GM21786 (cell line): ENCODE measurements around the gene KHDC4.

ENCODE experiments used
- ATAC-seq: cut with Tn5 transposase; IDR thresholded peaks from one replicate; pipeline ENCODE4 v1.9.1; 2021; ENCODE audit not compliant: unreplicated experiment

KHDC4 gene

GRCh38 chr1:155934097-155934935, at the start of gene KHDC4:
Gene KHDC4, minus strand, starts transcription at chr1:155934413. Its CDS starts 40 bp downstream, at chr1:155934373.
- peak; percentile 93 for ATAC-seq

GRCh38 chr1:155983191-155984024, 49.2 kb upstream of the KHDC4 start:
- no peak for ATAC-seq

GRCh38 chr1:155982106-155982505, 47.9 kb upstream of the KHDC4 start:
- no peak for ATAC-seq

- no peak for ATAC-seq
These were observed 47.3 kb upstream of the KHDC4 start for GRCh38 chr1:155981266-155982088.

GRCh38 chr1:155979597-155980343, 45.6 kb upstream of the KHDC4 start:
- no peak for ATAC-seq

- ATAC-seq = no peak
These were observed 44.8 kb upstream of the KHDC4 start for GRCh38 chr1:155978973-155979429.

- ATAC-seq = peak; percentile 48
These were observed 44.2 kb upstream of the KHDC4 start, which contains the start of gene ARHGEF2 for GRCh38 chr1:155978325-155978972. Gene ARHGEF2, minus strand, starts transcription at chr1:155978547. Its CDS starts 120 bp downstream, at chr1:155978427.

GRCh38 chr1:155977690-155978324, 43.6 kb upstream of the KHDC4 start:
- ATAC-seq = no peak

GRCh38 chr1:155976913-155977689, 42.9 kb upstream of the KHDC4 start:
- ATAC-seq = no peak

GRCh38 chr1:155976062-155976912, 42.1 kb upstream of the KHDC4 start:
- no peak for ATAC-seq

GRCh38 chr1:155975375-155976061, 41.3 kb upstream of the KHDC4 start:
- ATAC-seq = no peak

- ATAC-seq = no peak
These were observed 40.2 kb upstream of the KHDC4 start for GRCh38 chr1:155974208-155975115.

- no peak for ATAC-seq
These were observed 39.5 kb upstream of the KHDC4 start for GRCh38 chr1:155973723-155974122.

- ATAC-seq = no peak
These were observed 37.9 kb upstream of the KHDC4 start for GRCh38 chr1:155971910-155972809.
